Uterus (tissue), 4 donors: ENCODE data around the gene ATRN. TPM values are rescaled to one million over a fixed set of nuclear protein-coding genes. Genes with fewer than 3 reads are reported as not detected.
"Not testable (repeated sequence)": the region's sequence is repeated elsewhere in the genome, so short reads cannot be mapped to it uniquely, and the experiment has no call there.

ENCODE experiments used
- DNase-seq, 2 donors: peaks; one replicate each; pipeline ENCODE4 v3.0.0-alpha.2; 2019 to 2020
- H3K27ac ChIP-seq, 2 donors: fragments of 200-600 bp; sonication (generic); 1 replicate in 1 of 2; 2 replicates in 1 of 2; pipeline ENCODE4 v1.5.1; 2016 to 2018
- H3K27me3 ChIP-seq, 2 donors: fragments of 200-600 bp; sonication (generic); one replicate each; pipeline ENCODE4 v1.5.1; 2018 to 2019; ENCODE audit warnings: control low read depth in 1 of 2
- H3K36me3 ChIP-seq, 2 donors: fragments of 200-600 bp; sonication (generic); one replicate each; pipeline ENCODE4 v1.5.1; 2019; ENCODE audit warnings: control low read depth in 1 of 2
- H3K4me1 ChIP-seq, 2 donors: fragments of 200-600 bp; sonication (generic); one replicate each; pipeline ENCODE4 v1.5.1; 2018 to 2019; ENCODE audit warnings: control low read depth in 1 of 2
- H3K4me3 ChIP-seq, 2 donors: fragments of 200-600 bp; sonication (generic); 1 replicate in 1 of 2; 2 replicates in 1 of 2; pipeline ENCODE4 v1.5.1; 2018 to 2019; ENCODE audit warnings: mild to moderate bottlenecking in 1 of 2
- H3K9me3 ChIP-seq, 2 donors: fragments of 200-600 bp; sonication (generic); one replicate each; pipeline ENCODE4 v1.5.1; 2019; ENCODE audit warnings: control low read depth in 1 of 2
- POLR2A ChIP-seq, 2 donors: fragments of 450-650 bp; IDR thresholded peaks; one replicate each; pipeline ENCODE4 v1.6.1; 2016; ENCODE audit warnings: antibody characterized with exemption in 2 of 2, mild to moderate bottlenecking in 1 of 2, moderate library complexity in 1 of 2
- intact Hi-C: fragments of 100-400 bp; cut with DNase I; formaldehyde crosslinking; loops from one replicate; pipeline ENCODE4 v1.15.1; 2023; ENCODE audit warnings: low total_unique reads
- total RNA-seq, 4 donors: library from RNA; depleted of rRNA in 3 of 4; stranded (reverse); fragments of >200 nt in 3 of 4; gene quantifications; one replicate each; pipeline versions ENCODE4 v1.1.0 to v1.2.4, GENCODE V29; 2014 to 2023
- TF ChIP-seq, protein P1 (sequence below), 4 experiments: fragments of 200-600 bp in 2 of 4; fragments of 450-650 bp in 2 of 4; sonication (generic) in 2 of 4; IDR thresholded peaks; one replicate each; pipeline ENCODE4 v1.5.1; 2016 to 2019; ENCODE audit warnings: antibody characterized with exemption in 4 of 4, mild to moderate bottlenecking in 2 of 4, moderate library complexity in 1 of 4
- donor health status: DM: yes; HTN: yes; CAD: no.

ATRN gene
- total RNA-seq, 4 donors from 2014 or later: 7.4 to 76.7 (median 21.2) TPM

DNA sequence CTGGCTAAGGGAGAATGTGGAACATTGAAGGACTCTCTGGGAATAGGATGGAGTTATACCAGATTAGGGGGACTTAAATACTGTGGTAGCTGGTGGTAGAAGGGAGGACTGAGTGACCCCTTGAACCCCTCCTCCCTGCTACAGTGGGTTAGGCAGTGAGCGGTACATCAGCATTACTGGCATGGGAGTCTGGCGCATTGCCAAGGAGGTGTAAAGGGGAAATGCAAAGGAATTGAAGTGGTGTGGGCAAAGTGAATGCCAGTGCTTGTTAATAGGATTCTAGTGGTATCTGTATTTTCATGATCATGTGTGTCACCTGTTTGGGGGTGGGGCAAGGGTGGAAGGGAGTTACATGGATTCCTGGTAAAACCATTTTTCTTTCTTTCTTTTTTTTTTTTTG is 132.3 kb downstream of the ATRN start:
- H3K4me1 ChIP-seq: no peaks in the 10 kb centered on the region
- no peak overlapping the region for H3K27ac ChIP-seq
- TF ChIP-seq, protein P1, sequence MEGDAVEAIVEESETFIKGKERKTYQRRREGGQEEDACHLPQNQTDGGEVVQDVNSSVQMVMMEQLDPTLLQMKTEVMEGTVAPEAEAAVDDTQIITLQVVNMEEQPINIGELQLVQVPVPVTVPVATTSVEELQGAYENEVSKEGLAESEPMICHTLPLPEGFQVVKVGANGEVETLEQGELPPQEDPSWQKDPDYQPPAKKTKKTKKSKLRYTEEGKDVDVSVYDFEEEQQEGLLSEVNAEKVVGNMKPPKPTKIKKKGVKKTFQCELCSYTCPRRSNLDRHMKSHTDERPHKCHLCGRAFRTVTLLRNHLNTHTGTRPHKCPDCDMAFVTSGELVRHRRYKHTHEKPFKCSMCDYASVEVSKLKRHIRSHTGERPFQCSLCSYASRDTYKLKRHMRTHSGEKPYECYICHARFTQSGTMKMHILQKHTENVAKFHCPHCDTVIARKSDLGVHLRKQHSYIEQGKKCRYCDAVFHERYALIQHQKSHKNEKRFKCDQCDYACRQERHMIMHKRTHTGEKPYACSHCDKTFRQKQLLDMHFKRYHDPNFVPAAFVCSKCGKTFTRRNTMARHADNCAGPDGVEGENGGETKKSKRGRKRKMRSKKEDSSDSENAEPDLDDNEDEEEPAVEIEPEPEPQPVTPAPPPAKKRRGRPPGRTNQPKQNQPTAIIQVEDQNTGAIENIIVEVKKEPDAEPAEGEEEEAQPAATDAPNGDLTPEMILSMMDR (IDR thresholded peaks at IDR 0.05): no peak
- H3K36me3 ChIP-seq: no peaks in the 10 kb centered on the region
- no peak for DNase-seq
- intact Hi-C loops: no loop called here
- H3K9me3 ChIP-seq: no peaks in the 10 kb centered on the region
- no peaks in the 10 kb centered on the region for H3K27me3 ChIP-seq
- no peak overlapping the region for H3K4me3 ChIP-seq

DNA sequence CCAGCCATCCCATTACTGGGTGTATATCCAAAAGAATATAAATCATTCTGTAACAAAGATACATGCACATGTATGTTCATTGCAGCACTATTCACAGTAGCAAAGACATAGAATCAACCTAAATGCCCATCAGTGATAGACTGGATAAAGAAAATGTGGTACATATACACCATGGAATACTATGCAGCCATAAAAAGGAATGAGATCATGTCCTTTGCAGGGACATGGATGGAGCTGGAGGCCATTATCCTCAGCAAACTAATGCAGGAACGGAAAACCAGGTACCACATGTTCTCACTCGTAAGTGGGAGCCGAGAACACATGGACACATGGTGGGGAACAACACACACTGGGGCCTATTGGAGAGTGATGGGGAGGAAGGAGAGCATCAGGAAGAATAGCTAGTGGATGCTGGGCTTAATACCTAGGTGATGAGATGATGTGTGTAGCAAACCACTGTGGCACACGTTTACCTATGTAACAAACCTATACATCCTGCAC is 134.6 kb downstream of the ATRN start:
- H3K9me3 ChIP-seq, H3K4me1 ChIP-seq, DNase-seq, intact Hi-C loops, H3K36me3 ChIP-seq, H3K27me3 ChIP-seq, H3K27ac ChIP-seq, H3K4me3 ChIP-seq: not testable (repeated sequence)

DNA sequence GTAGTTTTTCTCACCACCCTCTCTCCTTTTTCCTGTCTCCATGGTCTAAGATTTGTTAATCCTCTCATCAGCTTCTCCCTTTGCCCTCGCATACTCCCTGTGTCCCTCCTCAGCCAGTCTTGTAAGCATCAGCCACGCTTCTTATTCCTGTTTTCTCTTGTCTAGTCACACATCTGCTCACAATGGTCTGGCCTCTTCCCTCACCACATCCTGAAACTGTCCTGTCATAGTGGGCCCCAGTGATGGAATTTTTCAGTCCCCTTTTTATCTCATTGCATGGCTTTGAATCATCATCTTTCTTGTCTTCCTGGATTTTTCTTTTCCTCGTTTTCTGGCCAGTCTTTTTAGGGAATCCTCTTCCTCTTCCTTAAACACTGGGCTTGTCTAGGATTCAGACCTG is 135.2 kb downstream of the ATRN start:
- TF ChIP-seq POLR2A (IDR thresholded peaks at IDR 0.05): no peak
- TF ChIP-seq, protein P1 (IDR thresholded peaks at IDR 0.05): no peak
- DNase-seq: no peak
- no peaks in the 10 kb centered on the region for H3K36me3 ChIP-seq
- no peaks in the 10 kb centered on the region for H3K9me3 ChIP-seq
- intact Hi-C loops: no loop called here
- no peak overlapping the region for H3K27ac ChIP-seq
- no peaks in the 10 kb centered on the region for H3K4me1 ChIP-seq
- H3K27me3 ChIP-seq: no peaks in the 10 kb centered on the region
- no peak overlapping the region for H3K4me3 ChIP-seq

DNA sequence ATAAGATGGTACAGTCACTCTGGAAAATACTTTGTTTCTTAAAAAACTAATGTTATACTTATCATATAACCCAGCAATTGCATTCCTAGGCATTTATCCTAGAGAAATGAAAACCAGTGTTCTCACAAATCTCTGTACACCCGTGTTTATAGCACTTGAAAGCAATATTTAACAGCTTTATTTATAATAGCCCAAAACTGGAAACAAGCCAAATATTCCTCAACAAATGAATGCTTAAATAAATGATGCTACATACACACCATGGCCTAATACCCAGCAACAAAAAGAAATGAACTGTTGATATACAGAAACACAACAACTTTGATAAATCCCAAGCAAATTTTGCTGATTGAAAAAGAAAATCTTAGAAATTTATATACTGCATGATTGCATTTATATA is 141.1 kb downstream of the ATRN start:
- Histone ChIP-seq H3K27ac (no peak overlapping the region), H3K27me3 (no peaks in the 10 kb centered on the region), H3K36me3 (no peaks in the 10 kb centered on the region), H3K4me1 (no peaks in the 10 kb centered on the region), H3K4me3 (no peak overlapping the region), H3K9me3 (no peaks in the 10 kb centered on the region)
- intact Hi-C loops: no loop called here
- DNase-seq: no peak
- TF ChIP-seq, protein P1 (IDR thresholded peaks at IDR 0.05): no peak
- no peak for TF ChIP-seq POLR2A (IDR thresholded peaks at IDR 0.05)

DNA sequence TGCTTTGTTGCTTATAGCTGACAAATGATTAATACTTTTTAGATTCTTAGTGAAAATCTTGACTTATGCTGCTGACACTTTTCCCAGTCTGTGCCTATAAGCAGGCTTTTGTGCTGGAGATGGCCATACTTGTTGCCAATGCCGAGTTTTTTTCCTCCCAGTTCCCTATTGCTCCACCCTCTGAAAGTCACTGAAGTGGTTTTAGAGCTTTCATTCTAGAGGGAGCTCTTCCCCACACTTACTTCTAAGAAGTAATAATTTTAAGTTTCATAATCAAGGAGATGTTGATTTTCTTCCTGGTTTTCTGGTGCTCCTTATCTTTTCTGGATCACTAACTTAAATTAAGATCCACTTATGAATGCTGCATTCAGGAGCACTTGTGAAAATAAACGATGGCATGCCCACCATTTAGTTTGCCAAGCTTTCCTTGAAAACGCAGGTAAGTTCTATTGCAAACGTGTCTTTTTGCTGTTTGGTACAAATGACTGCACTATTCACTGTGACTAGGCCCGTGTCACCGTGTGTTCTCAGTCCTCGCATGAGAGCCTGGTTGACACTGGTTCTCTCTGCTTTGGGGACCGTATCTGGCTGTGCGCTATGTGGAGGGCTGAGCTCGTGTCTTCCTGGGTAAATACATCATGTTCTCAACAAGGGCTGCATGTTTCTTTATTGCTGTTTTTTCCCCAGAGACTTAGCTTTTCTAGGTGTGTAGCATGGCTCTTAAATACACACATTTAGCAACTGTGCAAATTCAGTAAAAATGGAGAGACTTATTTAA is 142.2 kb downstream of the ATRN start:
- TF ChIP-seq, protein P1 (IDR thresholded peaks at IDR 0.05): no peak
- no peak for TF ChIP-seq POLR2A (IDR thresholded peaks at IDR 0.05)
- no peaks in the 10 kb centered on the region for H3K36me3 ChIP-seq
- H3K27ac ChIP-seq: no peak overlapping the region
- H3K4me1 ChIP-seq: no peaks in the 10 kb centered on the region
- no peak for DNase-seq
- H3K4me3 ChIP-seq: no peak overlapping the region
- H3K27me3 ChIP-seq: no peaks in the 10 kb centered on the region
- H3K9me3 ChIP-seq: no peaks in the 10 kb centered on the region
- intact Hi-C loops: no loop called here
